ENCODE data around the gene ATOH8. TPM values are rescaled to one million over a fixed set of nuclear protein-coding genes. Genes with fewer than 3 reads are reported as not detected.

Gene ATOH8
- total RNA-seq, 1 donor from 2014 or later, result 1.8 TPM

DNA sequence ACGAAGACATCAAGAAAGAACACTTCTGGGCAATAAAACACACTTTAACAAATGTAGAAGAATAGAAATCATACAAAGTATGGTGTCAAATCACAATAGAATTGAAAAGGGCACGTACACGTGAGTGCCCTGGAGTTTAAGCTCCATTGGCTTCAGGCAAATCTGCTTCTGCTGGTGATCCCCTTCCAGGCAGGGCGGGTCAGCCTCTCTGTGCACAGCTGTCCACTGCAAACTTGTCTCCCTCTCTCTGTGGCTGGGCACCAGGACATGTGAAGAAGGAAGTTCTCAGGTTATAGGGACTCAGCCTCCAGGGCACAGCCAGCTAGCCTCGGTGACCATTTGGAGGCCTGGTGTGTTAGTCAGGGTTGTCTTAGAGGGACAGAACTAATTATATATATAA is 69.0 kb downstream of the ATOH8 start:
- TF ChIP-seq, protein P1, sequence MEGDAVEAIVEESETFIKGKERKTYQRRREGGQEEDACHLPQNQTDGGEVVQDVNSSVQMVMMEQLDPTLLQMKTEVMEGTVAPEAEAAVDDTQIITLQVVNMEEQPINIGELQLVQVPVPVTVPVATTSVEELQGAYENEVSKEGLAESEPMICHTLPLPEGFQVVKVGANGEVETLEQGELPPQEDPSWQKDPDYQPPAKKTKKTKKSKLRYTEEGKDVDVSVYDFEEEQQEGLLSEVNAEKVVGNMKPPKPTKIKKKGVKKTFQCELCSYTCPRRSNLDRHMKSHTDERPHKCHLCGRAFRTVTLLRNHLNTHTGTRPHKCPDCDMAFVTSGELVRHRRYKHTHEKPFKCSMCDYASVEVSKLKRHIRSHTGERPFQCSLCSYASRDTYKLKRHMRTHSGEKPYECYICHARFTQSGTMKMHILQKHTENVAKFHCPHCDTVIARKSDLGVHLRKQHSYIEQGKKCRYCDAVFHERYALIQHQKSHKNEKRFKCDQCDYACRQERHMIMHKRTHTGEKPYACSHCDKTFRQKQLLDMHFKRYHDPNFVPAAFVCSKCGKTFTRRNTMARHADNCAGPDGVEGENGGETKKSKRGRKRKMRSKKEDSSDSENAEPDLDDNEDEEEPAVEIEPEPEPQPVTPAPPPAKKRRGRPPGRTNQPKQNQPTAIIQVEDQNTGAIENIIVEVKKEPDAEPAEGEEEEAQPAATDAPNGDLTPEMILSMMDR (IDR thresholded peaks at IDR 0.05; ENCODE audit: unreplicated experiment), result no peak
- DNase-seq (ENCODE audit: low spot score), result no peak
- H3K27ac Mint-ChIP-seq (ENCODE audit: unreplicated experiment), result no peak overlapping the region
- peaks cover 3% of the 10 kb centered on the region for H3K27me3 Mint-ChIP-seq (ENCODE audit: unreplicated experiment)
- no peak overlapping the region for H3K4me3 Mint-ChIP-seq (ENCODE audit: unreplicated experiment)
- peaks cover 6% of the 10 kb centered on the region for H3K4me1 Mint-ChIP-seq (ENCODE audit: unreplicated experiment)
- no peaks in the 10 kb centered on the region for H3K36me3 Mint-ChIP-seq (ENCODE audit: low read depth, unreplicated experiment)
- H3K9me3 Mint-ChIP-seq (ENCODE audit: unreplicated experiment), result no peaks in the 10 kb centered on the region

DNA sequence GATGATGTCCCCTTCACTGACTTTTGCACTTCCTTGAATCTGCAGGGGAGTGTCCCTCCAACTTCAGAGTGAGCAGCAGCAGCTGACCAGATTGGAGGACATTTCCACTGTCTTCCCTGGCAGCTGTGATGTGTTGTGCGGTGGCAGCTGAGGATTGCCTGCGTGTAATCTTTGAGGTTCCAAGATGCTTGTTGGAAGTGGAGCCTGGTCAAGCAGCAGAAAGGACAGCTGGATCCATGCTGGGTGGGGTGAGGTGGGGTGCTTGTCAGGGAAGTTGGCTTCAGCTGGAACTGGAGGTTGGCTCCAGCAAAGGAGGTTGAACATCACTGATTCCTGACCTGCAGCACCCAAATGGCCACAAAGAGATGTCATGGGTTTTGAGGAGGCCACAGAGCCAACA is 70.2 kb downstream of the ATOH8 start:
- TF ChIP-seq, protein P1 (IDR thresholded peaks at IDR 0.05; ENCODE audit: unreplicated experiment), result no peak
- no peaks in the 10 kb centered on the region for H3K36me3 Mint-ChIP-seq (ENCODE audit: low read depth, unreplicated experiment)
- peaks cover 14% of the 10 kb centered on the region for H3K4me1 Mint-ChIP-seq (ENCODE audit: unreplicated experiment)
- H3K27me3 Mint-ChIP-seq (ENCODE audit: unreplicated experiment), result peaks cover 3% of the 10 kb centered on the region
- DNase-seq (ENCODE audit: low spot score), result no peak
- no peak overlapping the region for H3K4me3 Mint-ChIP-seq (ENCODE audit: unreplicated experiment)
- no peaks in the 10 kb centered on the region for H3K9me3 Mint-ChIP-seq (ENCODE audit: unreplicated experiment)
- no peak overlapping the region for H3K27ac Mint-ChIP-seq (ENCODE audit: unreplicated experiment)

DNA sequence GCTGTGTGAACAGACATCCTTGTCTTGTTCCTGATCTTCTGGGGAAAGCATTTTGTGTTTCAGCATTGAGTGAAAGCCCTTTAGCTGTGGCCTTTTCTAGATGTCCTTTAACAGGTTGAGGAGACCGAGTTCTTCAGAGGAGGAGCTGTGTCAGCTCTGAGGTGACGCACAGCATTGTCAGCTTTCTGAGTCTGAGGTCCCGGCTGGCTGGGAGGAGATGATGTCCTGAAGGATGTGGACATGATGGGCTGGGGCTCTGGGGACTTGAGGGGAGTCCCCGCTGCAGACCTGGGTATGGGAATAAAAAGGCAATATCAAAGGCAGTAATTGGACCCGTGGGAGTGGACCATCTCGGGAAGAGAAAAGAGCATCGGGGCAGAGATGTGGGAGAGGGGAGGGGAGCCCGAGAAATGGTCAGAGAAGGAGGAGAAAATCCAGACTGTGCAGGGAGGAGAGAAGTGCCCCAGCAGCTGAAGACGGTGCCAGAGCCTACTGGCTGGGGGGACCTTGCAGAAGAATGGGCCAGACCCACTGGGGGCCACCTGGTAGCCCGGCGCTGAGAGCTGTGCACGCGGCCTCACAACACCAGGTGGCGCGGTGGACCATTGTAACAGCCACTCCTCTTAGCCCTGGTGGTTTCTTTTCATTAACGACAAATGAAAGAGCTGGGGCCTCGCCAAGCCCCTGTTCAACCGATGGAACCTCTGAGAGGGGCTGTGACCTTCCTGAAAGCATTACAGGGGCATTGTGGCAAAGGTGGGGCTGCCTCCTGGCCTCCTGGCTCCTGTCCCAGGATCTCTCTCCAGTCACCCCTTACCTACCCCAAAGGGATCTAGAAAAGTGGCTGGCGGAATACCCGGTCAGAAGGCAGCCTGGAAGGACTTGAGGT is 73.4 kb downstream of the ATOH8 start:
- Mint-ChIP-seq H3K27me3 (ENCODE audit: unreplicated experiment) (peaks cover 3% of the 10 kb centered on the region), H3K4me1 (ENCODE audit: unreplicated experiment) (peaks cover 19% of the 10 kb centered on the region), H3K36me3 (ENCODE audit: low read depth, unreplicated experiment) (no peaks in the 10 kb centered on the region), H3K9me3 (ENCODE audit: unreplicated experiment) (no peaks in the 10 kb centered on the region), H3K27ac (ENCODE audit: unreplicated experiment) (no peak overlapping the region), H3K4me3 (ENCODE audit: unreplicated experiment) (no peak overlapping the region)
- DNase-seq (ENCODE audit: low spot score), result peak; percentile 83
- TF ChIP-seq, protein P1 (IDR thresholded peaks at IDR 0.05; ENCODE audit: unreplicated experiment), result peak; percentile 69

DNA sequence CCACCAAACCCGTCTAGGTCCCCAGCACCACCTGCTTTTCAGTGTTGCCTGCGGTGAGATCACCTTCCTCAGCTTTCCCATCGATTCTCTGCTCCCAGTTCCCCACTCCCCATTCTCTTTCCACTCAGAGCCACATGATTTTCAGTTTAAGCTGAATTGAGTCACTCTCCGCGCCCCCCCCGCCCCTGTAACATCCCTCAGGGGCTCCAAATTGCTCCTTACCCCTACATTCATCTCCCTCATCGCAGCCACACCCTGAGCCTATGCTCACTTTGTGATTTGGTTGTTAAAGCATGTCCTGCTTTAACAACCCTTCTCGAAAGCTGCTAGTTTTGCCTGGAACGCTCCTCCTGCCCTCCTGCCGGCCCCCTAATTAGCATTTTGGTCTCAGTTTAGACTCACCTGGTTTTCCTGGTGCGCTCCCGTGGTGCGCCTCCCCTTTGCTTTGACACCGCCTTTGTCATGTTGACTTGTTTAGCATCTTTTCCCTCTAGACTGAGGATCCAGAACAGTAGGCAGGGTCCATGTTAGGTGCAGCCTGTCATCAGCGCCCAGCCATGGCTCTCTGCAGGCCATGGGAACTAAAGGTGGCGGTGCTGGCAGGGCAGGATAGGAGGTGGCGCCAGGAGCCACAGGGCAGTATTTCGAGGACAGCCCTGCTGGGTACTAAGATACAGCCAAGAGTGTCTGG is 74.2 kb downstream of the ATOH8 start:
- DNase-seq (ENCODE audit: low spot score), result no peak
- peaks cover 3% of the 10 kb centered on the region for H3K27me3 Mint-ChIP-seq (ENCODE audit: unreplicated experiment)
- no peaks in the 10 kb centered on the region for H3K9me3 Mint-ChIP-seq (ENCODE audit: unreplicated experiment)

More for the DNA sequence above, 74.2 kb downstream of the ATOH8 start:
- peaks cover 19% of the 10 kb centered on the region for H3K4me1 Mint-ChIP-seq (ENCODE audit: unreplicated experiment)
- no peak overlapping the region for H3K27ac Mint-ChIP-seq (ENCODE audit: unreplicated experiment)
- H3K36me3 Mint-ChIP-seq (ENCODE audit: low read depth, unreplicated experiment), result no peaks in the 10 kb centered on the region
- no peak overlapping the region for H3K4me3 Mint-ChIP-seq (ENCODE audit: unreplicated experiment)
- TF ChIP-seq, protein P1 (IDR thresholded peaks at IDR 0.05; ENCODE audit: unreplicated experiment), result no peak
